ENCODE measurements around the gene CCNE1. TPM values are rescaled to one million over a fixed set of nuclear protein-coding genes. Genes with fewer than 3 reads are reported as not detected.

Gene CCNE1
- total and polyA plus RNA-seq, 9 of the 15 experiments (the other 6 are each of a cell fraction or from before 2014, with no cell fraction given), result 6.2 to 41.0 (median 31.6) TPM

DNA sequence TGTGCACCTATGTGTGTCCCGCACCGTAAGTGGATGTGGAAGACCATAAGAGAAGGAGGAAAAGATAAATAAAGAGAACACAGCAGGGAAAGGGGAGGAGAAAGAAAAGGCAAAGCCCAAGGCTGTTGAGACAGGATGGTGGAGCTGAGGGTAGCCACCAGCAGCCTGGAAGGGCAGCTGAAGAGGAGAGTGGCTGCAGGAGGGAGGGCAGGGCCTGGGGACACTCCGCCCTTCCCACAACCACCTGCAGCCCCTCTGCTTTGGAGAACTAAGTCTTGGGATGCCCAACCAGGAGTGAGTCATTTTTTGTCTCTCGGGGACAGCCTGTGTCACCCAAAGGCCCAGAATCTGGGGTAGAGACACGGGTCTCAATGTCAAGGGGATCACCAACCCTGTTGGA, 26.4 kb upstream of the CCNE1 start:
- no TSS peak for BruUV-seq (replicated peaks)
- 4% methylated on average over 5 of the region's 5 CpGs for WGBS (ENCODE audit: insufficient coverage, low coverage, missing lambda C conversion rate)
- Histone ChIP-seq H3K9ac (ENCODE audit: insufficient read depth in 1 of 2, low read depth in 2 of 2, low read length in 2 of 2) (no peak overlapping the region), H3K79me2 (ENCODE audit: control insufficient read depth, insufficient read depth, low read length) (no peaks in the 10 kb centered on the region), H3K4me3 (no peak overlapping the region), H3K9me3 (replicated peaks; ENCODE audit: control insufficient read depth, insufficient read depth, low read depth, low read length) (no peaks in the 10 kb centered on the region), H4K20me1 (replicated peaks; ENCODE audit: control insufficient read depth, insufficient read depth, low read length) (0 out of 2 replicates have a peak, but pooled peaks cover 5% of the 10 kb centered on the region), H3K36me3 (ENCODE audit: control insufficient read depth, insufficient read depth, low read length) (no peaks in the 10 kb centered on the region), H2AFZ (ENCODE audit: low read depth, low read length) (no peak overlapping the region), H3K9me1 (ENCODE audit: control insufficient read depth, insufficient read depth, low read length) (no peaks in the 10 kb centered on the region), H3K4me1 (replicated peaks in 1 of 2; ENCODE audit: control insufficient read depth in 2 of 2, insufficient read depth in 2 of 2, low read length in 2 of 2) (peaks cover 0 to 9% of the 10 kb centered on the region in 2 experiments; a peak in 1 of 5 replicates), H3K27me3 (ENCODE audit: control insufficient read depth in 2 of 2, insufficient read depth in 2 of 2, low read length in 2 of 2) (peaks cover 4 to 30% of the 10 kb centered on the region in 2 experiments), H3K4me2 (ENCODE audit: insufficient read depth, low read length) (no peak overlapping the region), H3K27ac (ENCODE audit: extremely low read depth, low read depth, low read length) (no peak overlapping the region)
- TF ChIP-seq PHB (CRISPR knock-in tag; IDR thresholded peaks at IDR 0.05), result no peak
- TF ChIP-seq, protein P1, sequence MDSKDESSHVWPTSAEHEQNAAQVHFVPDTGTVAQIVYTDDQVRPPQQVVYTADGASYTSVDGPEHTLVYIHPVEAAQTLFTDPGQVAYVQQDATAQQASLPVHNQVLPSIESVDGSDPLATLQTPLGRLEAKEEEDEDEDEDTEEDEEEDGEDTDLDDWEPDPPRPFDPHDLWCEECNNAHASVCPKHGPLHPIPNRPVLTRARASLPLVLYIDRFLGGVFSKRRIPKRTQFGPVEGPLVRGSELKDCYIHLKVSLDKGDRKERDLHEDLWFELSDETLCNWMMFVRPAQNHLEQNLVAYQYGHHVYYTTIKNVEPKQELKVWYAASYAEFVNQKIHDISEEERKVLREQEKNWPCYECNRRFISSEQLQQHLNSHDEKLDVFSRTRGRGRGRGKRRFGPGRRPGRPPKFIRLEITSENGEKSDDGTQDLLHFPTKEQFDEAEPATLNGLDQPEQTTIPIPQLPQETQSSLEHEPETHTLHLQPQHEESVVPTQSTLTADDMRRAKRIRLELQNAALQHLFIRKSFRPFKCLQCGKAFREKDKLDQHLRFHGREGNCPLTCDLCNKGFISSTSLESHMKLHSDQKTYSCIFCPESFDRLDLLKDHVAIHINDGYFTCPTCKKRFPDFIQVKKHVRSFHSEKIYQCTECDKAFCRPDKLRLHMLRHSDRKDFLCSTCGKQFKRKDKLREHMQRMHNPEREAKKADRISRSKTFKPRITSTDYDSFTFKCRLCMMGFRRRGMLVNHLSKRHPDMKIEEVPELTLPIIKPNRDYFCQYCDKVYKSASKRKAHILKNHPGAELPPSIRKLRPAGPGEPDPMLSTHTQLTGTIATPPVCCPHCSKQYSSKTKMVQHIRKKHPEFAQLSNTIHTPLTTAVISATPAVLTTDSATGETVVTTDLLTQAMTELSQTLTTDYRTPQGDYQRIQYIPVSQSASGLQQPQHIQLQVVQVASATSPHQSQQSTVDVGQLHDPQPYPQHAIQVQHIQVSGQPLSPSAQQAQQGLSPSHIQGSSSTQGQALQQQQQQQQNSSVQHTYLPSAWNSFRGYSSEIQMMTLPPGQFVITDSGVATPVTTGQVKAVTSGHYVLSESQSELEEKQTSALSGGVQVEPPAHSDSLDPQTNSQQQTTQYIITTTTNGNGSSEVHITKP (IDR thresholded peaks at IDR 0.05; ENCODE audit: partially characterized antibody), result no peak
- TF ChIP-seq, protein P2, sequence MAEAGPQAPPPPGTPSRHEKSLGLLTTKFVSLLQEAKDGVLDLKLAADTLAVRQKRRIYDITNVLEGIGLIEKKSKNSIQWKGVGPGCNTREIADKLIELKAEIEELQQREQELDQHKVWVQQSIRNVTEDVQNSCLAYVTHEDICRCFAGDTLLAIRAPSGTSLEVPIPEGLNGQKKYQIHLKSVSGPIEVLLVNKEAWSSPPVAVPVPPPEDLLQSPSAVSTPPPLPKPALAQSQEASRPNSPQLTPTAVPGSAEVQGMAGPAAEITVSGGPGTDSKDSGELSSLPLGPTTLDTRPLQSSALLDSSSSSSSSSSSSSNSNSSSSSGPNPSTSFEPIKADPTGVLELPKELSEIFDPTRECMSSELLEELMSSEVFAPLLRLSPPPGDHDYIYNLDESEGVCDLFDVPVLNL (CRISPR knock-in tag; IDR thresholded peaks at IDR 0.05; ENCODE audit: low read depth), result no peak
- CTCF ChIA-PET (ENCODE audit: low intra/inter-chr PET ratio), result no interaction called here
- POLR2A ChIA-PET, result interaction anchor here (1.6 kb wide), 1 partner anchor 12 kb away, joined by 5 read pairs; no protein-coding TSS in a partner anchor
- intact Hi-C loops (cut with micrococcal nuclease), result no loop called here
- in situ Hi-C loops (cut with MboI), result no loop called here
- ATAC-seq, result no peak
- no peak for DNase-seq (ENCODE audit: extremely low read depth in 1 of 4, low spot score in 3 of 4)
- no peak for FAIRE-seq
